HT-29 (cell line): Measurements from ENCODE around the gene LEO1. TPM values are rescaled to one million over a fixed set of nuclear protein-coding genes. Genes with fewer than 3 reads are reported as not detected.
A peak's percentile ranks its signal among the peaks of the same experiment; 100 is the strongest.

Source experiments
- DNase-seq: peaks from one replicate; pipeline ENCODE4 v3.0.0-alpha.2; 2015; ENCODE audit warnings: low spot score
- total RNA-seq: library from RNA; depleted of rRNA; stranded (reverse); fragments of >200 nt; shearing (Covaris generic); gene quantifications from 2 replicates; pipeline ENCODE4 v1.2.3, GENCODE V29; 2014; rRNA removed

The LEO1 gene
- 14.6 and 16.7 TPM in 2 replicates for total RNA-seq

GRCh38 chr15:51971375-51972133 is at the start of gene LEO1:
Gene LEO1, minus strand, starts transcription at chr15:51971778. Its CDS starts 33 bp downstream, at chr15:51971745.
- DNase-seq = peak; percentile 98

DNA sequence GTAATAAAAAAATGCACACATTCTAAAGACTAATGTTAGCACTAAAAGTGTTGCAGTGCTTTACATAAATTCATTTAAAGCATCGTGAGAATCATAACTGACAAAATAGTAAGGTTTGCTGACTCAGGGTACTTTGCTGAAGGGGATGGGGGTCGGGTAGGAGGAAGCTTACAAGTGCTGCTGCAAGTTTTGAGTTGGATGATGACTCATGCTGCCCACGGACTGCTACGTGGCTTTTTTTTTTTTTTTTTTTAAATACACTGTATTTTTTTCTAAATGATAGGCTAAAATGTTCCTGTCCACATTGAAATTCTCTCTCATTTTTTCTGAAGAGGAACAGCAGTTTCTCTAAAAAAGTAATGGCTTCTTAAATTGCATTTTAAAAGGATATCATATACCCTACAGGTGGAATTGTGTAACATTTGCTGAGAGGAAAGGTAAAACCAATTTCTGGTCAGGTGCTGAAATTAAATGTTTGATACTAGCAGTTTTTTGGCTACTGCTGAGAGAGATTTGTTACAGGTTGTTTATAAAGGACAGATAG is 49.6 kb upstream of the LEO1 start:
- no peak for DNase-seq

DNA sequence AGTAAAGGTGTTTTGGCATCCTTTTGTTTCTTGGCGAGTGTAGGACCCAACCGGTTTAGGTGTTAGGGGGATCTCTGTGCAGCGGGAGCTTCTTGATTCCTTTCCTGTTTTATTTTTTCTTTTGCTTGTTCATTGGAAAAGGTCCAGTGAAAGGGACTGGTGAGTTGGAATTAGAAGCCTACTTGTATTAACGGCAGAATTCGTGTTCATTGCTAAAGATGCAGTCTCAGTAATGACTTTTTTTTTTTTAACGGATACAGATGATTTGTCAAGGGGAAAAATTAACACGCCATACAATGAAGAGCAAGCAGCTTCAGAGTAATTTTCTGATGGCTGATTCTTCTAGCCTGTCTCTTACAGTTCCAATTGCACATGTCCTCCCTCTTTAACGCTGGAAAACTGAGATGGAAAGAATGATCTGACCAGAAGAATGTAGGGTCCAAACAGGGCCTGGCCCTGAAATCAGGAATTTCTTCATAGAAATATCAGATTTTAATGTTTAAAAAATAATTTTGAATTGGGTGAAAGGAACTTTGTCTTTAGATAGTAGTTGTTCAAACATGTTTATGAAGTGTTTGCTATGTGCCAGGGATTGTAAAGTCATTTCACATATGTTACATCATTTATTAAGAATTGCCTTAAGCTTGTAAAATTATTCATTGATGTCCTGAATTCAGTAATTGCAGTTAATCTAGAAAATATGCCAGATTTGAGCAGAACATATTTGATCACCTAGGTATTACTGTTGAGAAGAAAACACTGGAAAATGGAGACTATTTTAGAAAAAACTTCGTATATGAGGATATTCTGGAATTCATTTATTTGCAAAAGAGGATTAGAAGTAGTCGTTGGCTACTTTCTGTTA is 48.9 kb upstream of the LEO1 start:
- DNase-seq = peak; percentile 65

DNA sequence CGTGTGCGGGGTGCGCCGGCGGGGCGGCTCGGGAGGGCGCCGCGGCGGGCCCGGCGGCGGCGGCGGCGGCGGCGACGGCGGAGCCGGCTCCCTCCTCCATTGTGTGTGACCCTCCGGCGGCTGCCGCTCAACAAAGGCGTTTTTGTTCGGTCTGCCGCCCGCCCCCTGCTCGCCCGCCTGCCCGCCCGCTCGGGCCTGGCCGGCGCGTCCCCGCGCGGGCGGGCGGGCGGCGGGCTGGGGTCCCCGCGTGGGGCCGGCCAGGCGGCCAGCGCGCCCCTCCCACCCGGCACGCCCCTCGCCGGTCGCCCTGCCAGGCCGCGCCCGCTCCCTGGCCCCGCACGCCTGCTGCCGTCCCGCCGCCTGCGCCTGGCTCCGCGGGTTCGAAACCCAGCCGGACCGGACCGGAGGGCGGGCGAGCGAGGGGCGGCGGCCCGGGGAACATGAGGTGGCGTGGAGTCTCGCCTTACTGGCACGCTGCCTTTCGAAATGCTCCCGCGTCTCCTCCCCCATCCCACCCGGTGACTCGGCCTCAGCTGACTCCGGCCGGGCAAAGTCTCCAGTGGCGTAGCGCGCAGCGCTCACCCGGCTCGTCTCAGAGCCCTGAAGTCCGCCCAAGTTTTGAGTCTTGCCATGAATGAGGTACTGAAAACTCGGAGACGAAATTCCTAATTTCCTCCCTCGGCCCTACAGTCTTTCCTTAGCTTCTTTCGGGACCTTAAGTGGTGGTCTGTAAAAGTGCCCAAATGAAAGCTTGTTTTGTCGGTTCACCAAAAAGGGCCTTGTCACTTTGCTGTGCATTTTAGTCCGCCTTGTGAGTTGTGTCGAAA is 48.0 kb upstream of the LEO1 start:
- DNase-seq = peak; percentile 92

- DNase-seq = peak; percentile 96
These were observed 47.3 kb upstream of the LEO1 start, which contains the start of gene MAPK6 for GRCh38 chr15:52018693-52019393. Gene MAPK6, plus strand, starts transcription at chr15:52019219. Its CDS starts 27,242 bp downstream, at chr15:52046461.

DNA sequence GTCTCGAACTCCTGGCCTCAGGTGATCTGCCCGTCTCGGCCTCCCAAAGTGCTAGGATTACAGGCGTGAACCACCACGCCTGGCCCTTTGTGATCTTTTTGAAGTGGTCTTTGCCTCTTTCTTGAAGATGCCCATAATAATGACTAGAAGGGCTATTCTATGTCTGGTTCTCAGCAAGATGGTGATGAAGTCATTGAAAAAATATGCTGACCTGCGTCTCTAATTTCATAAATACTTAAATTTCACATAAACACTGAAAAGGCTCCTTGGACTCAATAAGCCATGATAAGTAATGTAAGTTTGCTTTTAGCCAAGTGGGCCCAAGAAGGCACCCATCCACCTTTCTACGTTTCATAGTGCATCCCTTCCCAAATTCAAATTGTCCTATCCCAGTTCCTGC is 46.7 kb upstream of the LEO1 start:
- no peak for DNase-seq

GRCh38 chr15:52016316-52016715 is 44.7 kb upstream of the LEO1 start:
- no peak for DNase-seq

DNA sequence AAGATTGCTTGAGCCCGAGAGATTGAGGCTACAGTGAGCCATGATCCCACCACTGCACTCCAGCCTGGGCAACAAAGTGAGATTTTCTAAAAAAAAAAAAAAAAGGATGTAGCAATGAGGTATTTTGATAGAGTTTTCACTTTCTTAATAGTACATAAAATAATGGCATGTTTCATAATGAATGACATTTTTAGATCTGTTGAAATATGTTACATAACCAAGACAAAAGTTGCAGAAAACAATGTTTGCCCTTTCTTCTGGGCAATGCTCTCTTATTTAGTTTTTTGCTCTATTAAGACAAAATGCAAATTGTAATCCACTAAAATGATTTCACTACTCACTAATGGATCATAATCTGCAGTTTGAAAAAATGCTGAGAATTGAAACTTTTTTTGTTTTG is 43.0 kb upstream of the LEO1 start:
- no peak for DNase-seq

DNA sequence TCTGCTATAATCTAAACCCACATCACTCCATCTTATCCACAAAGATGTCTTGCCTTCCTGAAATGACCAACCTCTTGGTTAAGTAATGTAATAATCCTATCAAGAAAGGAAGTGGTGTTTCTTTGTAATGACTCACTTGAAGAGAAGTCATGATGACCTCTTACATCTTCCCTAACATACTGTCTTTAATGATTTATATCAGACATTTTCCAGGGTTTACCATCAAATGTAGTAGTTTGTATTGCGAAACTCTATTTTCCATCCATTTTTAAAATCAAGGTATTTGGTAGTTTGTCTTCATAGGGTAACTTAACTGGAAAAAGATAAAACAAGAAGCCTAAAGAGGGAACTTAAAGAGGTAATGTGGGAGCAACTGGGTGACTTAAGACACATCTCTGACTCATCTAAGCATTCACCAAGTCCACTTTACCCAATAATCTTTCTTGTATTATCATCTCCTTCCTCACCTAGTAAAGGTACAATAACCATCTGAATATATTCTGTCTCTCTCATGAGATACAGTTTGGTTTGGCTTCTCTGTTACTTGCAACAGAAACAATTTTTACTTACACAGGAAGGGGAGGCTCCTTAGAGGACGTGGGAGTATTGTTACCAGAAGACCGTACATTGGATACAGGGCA is 41.7 kb upstream of the LEO1 start:
- no peak for DNase-seq

GRCh38 chr15:52012210-52012609 is 40.6 kb upstream of the LEO1 start:
- no peak for DNase-seq

DNA sequence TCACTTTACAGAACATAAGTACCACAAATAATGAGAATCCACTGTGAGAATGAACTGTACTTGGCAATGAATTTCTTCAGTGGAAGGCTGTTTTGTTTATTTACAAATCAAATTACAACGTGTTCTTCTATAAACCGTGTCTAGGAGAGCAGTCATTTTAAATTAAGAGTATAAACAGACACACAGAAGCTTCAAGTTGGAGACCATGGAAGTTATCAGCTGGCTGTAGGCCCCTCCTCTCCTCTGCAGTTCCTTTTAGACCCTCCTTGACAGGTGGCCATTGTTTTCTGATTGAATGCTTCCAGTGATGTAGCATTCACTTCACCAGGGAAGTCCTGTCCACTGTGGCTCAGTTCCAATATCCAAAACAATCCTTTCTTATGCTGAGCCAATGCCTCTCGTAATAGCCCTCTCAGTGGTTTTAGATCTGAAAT is 40.1 kb upstream of the LEO1 start:
- DNase-seq = no peak

DNA sequence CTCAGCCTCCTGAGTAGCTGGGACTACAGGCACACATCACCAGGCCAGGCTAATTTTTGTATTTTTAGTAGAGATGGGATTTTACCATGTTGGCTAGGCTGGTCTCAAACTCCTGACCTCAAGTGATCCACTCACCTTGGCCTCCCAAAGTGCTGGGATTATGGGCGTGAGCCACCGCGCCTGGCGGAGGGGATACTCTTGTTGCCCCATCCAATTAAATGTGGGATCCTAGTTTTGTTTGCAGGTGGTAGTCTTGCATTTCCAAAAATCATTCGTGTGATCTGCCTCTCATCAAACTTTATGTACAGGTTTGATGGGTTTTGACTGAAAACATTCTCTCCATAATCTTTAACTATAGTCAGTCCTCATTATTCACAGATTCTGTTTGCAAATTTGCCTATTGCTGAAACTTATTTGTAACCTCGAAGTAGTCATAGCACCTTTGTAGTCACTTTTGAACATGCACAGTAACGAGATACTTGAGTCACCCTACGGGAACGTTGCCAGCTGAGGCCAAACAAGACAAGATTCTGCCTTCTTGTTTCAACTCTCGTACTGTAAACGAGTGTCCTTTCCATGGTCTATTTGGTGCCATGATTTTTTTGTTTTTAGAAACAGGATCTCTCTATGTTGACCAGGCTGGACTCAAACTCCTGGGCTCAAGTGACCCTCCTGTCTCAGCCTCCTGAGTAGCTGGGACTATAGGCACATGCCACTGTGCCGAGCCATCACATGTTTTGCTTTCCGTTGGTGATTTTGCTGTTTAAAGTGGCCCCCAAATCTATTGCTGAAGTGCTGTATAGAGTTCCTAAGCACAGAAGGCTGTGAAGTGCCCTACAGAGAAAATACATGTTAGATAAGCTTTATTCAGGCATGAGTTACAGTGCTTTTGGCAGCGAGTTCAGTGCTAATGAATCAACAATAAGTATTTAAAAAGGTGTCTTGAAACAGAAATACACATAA is 39.3 kb upstream of the LEO1 start:
- DNase-seq = peak; percentile 61

DNA sequence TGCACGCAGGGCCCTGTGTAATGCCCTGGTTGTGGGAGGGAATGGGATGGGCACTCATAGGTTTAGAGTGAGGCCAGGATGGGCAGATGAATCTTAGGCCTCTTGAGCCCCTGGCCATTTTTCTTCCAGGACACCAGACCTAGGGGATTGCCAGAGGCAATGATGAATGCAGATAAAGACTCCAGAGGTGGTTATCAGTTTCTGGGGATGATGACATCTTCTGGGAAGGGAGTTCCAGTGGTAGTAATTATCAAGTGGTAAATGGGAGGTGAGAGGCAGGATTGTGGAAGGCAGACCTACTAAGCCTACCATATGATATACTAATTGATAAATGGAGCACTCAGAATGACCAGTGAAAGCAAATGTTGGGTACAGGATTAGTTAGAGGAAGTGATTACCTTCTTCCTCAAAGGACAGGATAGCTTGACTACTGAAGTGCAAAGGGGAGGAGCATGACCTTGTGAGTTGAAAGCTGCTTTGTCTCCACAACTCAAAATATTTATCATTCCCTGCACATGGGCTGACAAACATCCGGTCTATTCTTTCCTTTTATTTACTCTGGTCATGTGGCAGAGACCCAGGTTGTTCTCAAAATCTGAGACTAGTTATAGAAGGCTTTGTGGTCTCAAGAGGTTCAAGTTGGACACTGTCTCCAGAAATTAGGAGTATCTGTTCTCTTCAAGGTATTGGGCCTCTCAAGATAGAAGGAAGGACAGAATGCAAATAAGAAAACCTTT is 37.3 kb upstream of the LEO1 start:
- DNase-seq = peak; percentile 57

- DNase-seq = no peak
These were observed 36.8 kb upstream of the LEO1 start for GRCh38 chr15:52008359-52008697.

DNA sequence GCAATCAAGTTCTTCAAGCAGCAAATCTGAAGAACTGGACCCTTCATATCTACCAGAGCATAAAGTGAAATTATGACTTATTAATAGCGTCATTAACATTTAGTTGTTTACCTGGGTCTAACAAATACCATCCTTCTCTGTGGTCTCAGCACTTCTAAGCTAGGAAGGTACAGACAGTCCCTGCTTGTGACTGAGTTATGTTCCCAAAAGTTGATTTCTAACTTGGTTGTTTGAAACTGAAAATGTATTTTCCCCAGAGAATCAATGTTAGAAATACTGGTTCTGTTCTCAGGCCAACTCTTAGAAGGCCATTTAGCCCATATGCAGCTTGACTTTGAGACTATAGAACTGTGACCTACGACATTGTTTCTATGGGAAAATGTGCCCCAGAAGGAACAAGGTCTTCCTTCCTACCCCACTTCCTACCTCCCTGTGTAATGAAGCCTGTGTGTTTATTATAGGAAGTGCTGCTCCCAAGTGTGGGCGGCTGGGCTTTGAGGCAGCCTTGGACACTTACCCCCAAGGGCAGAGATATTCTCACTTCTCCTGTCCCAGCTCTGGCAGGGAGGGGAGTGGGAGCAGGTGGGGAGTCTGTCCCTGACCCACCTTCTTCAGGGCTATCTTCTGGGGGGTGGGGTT is 35.2 kb upstream of the LEO1 start:
- peak; percentile 39 for DNase-seq

DNA sequence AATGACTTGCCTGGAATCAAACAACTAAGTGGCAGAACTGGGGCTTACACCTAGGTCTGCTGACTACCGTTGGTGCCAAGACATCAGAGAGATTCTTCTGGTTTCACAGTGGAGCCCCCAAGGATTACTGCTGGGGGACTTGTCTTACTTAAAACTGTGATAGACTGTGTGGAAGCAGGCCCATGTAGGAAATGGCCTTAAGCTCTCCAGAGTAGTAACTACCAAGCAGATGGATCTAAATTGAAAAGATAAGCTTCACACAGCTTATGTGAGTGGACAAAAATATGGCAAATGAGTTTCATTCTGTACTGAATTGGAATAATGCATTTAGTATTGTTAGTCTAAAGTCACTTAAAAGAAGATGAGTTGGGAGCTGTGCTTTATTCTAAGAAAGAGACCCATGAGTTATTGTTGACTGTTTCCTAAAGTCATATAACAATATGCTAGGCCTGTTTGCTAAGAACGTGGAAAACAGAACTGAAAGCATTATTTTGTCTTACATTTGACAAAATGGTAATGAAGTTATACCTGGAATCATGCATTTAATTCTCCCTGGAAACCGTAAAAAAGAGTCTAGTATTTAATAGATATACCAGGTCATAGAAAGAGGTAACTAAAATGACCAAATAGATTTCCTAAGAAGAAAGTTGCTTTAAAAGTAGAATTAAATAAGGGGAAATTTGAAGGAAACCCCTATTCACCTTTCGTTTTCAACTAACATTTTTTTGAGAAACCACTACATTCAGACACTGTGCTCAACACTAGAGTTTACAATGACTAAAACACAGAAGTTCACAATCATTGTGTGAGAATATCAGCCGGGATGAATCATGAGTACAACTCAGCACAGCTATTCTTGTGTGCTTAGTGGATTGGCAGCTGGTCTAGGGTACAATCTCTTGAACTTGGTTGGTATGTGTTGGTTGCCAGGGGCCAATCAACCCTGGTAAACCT is 34.4 kb upstream of the LEO1 start:
- DNase-seq = no peak

DNA sequence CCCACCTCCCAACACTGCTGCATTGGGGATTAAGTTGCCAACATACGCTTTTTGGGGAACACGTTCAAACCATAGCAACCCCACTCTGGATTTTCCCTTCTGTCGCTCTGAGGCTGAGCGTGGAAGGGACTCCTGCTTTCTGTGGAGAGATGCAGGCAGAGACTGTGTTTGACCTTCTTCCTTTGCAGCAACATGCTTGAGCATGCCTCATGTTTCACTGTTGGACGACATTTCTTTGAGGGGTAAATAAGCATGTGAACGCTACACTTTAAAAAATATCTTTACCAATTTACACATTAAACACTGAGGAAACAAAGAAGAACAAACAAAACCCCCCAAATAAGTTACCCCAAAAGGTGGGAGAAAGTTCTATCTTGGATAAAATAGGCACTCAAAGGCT is 33.2 kb upstream of the LEO1 start:
- no peak for DNase-seq
